ENCODE measurements around the gene SV2C.

Gene SV2C

GRCh38 chr5:76388791-76389512 is 305.8 kb downstream of the SV2C start:
- DNase-seq, result no peak

DNA sequence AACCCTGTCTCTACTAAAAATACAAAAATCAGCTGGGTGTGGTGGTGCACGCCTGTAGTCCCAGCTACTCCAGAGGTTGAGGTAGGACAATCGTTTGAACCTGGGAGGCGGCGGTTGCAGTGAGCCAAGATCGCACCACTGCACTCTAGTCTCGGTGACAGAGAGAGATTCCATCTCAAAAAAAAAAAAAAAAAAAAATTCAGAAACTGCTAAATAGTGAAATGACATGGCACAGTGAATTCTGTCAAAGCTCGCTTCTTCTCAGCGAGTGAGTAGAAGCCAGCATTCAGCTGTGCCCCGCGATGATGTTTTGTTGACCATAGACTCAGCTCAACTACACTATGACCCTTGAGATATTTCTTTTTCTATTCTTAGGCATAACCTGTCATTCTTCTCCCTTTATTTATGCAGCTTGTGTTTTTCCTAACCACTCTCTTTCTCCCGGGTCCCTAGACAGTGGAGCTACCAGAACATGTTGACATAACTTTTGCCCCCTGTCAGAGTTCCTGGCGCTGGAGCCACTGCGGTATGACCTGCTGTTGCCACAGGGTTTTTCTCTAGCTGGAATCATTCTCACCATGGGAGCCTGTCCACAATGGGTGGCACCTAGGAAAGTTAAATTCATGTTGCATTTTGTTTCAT is 306.5 kb downstream of the SV2C start:
- no peak for DNase-seq

DNA sequence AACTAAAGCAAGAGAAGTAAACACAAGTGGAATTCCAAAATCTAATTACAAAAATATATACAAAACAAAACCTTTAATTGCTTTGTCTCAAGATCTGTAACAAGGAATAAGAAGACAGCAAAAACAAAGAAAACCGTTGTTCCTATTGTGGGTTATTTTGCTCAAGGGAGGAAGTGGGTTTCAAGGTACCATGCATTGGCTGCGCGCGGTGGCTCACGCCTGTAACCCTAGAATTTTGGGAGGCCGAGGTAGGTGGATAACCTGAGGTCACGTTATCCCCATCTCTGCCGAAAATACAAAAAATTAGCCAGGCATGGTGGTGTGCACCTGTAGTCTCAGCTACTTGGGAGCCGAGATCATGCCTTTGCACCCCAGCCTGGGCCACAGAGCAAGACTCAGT is 307.8 kb downstream of the SV2C start:
- no peak for DNase-seq

GRCh38 chr5:76393035-76393680 is 310.0 kb downstream of the SV2C start:
- DNase-seq, result no peak

GRCh38 chr5:76397200-76397599 is 314.0 kb downstream of the SV2C start:
- no peak for DNase-seq

DNA sequence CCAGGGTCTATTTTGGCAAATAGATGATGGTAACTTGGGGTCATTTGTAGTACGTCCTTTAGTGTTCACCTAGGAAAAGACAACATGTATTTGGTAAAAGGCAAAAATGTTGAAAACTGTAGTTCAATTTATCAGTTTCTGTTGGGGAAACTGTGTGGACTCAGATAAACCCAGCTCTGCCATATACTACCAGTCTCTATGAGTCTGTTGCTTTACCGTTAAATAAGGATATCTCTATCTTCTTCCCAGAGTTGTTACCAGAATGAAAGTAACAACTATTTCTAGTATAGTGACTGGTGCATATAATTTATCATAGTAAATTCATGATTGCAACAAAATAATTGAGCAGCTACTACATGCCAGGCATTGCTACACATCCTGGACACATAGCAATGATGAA is 316.1 kb downstream of the SV2C start:
- no peak for DNase-seq

DNA sequence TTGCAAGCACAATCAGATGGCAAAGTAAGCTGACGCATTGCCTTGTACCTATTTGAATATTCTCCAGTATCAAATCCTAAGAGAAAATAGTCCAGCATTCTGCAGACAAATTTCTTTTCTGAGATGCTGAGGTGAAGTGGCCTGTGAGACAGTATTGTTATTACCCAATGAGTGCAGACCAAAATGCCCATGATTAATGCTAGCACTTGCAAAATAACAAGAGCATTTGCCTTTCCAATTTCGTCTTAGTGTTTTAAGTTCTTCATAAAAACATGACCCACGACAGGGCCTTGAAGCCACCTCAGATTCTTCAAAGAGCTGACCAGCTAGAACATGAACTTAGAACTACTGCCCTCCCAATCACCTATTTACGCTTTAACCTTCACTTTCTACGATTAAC is 317.3 kb downstream of the SV2C start:
- DNase-seq, result no peak

DNA sequence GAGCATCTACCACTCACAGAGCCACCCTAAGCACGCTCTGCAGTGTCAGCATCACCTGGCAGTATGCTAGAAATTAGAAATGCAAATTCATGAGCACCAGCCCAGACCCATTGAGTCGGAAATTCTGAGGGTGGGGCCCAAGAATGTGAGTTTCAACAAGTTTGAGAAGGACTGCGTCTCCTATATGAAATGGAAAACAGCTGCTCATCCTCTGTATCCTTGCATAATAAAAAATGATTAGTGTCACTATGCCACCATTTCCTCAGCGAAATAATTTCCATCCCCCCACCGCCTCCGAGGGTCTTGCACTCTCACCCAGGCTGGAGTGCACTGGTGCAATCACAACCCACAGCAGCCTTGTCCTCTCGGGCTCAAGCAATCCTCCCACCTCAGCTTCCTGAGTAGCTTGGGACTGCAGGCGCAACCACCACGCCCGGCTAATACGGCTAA is 318.6 kb downstream of the SV2C start:
- no peak for DNase-seq

GRCh38 chr5:76402251-76402885 is 319.2 kb downstream of the SV2C start:
- DNase-seq, result no peak

GRCh38 chr5:76402886-76403765 is 319.9 kb downstream of the SV2C start, which contains the start of gene IQGAP2:
Gene IQGAP2 (plus strand): TSS chr5:76403285. CDS start chr5:76403546, 261 bp downstream.
- no peak for DNase-seq

Data from SHP77 treated with DMSO at 0.1 percent for 48 hours (cell line).